ENCODE results near the gene PIGA.

DNA sequence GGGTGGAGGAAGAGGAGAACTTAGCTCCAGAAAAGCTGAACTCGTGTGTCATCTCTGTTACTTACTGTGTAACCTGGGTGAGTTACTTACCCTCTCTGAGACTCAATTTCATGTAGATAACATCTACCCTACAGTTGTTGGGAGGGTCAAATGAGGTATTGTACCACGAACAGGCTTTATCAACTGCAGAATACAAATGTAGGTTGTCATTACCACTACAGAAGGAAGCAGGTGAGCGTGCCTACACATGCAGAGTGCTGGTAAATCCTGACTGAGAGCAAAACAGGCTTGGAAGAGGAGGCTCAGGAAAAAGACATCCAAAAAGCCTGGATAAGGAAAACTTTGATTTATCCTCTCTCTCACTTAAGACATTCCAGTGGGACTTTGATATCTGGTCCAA lies 7.2 kb downstream of the PIGA start:
- TF ChIP-seq CTCF (IDR thresholded peaks at IDR 0.05) (no peak), POLR2A (IDR thresholded peaks at IDR 0.05) (no peak)

Data from heart left ventricle (tissue), 13 donors.